A549 (cell line): ENCODE measurements around the gene DTX3. TPM values are rescaled to one million over a fixed set of nuclear protein-coding genes. Genes with fewer than 3 reads are reported as not detected.

Experiments
- ATAC-seq, 2 experiments: fragments of 200-7000 bp in 1 of 2; fragments of >200 bp in 1 of 2; cut with Nextera tagmentation in 1 of 2; cut with Tn5 transposase in 1 of 2; 3 replicates each; pipeline versions ENCODE4 v1.8.0 to v1.9.1; 2018 to 2020; ENCODE audit warnings: mild to moderate bottlenecking in 1 of 2, moderate library complexity in 1 of 2
- CTCF ChIA-PET: fragments of 300-600 bp; sonication (Branson Sonifier 250); formaldehyde crosslinking; extraction: SDS; loops from one replicate; lab custom pipeline; 2021; ENCODE audit warnings: antibody characterized with exemption, inconsistent platforms; lab: Yijun Ruan, JAX
- POLR2A ChIA-PET: fragments of 350-600 bp; formaldehyde crosslinking; extraction: SDS; loops from one replicate; lab custom pipeline; 2021; ENCODE audit warnings: antibody characterized with exemption, inconsistent platforms; lab: Yijun Ruan, JAX
- DNase-seq, 2 experiments: peaks; one replicate each; pipeline versions ENCODE4 v3.0.0 to v3.0.0-alpha.2; 2011 to 2016; ENCODE audit warnings: low read depth in 1 of 2, low spot score in 1 of 2
- FAIRE-seq: peaks from 2 replicates; lab custom pipeline; 2011; peaks lifted over from hg19 to GRCh38; lab: Jason Lieb, UNC
- H3K27ac ChIP-seq, 2 experiments: fragments of >200 bp; sonication (Bioruptor Twin); formaldehyde crosslinking; 3 replicates each; pipeline ENCODE4 v1.5.1; 2016 to 2017
- H3K4me1 ChIP-seq: fragments of >200 bp; sonication (Bioruptor Twin); formaldehyde crosslinking; 3 replicates; pipeline ENCODE4 v1.6.1; 2016
- H3K4me2 ChIP-seq: fragments of >200 bp; sonication (Bioruptor Twin); formaldehyde crosslinking; 3 replicates; pipeline ENCODE4 v1.6.1; 2016
- H3K4me3 ChIP-seq: fragments of >200 bp; sonication (Bioruptor Twin); formaldehyde crosslinking; 3 replicates; pipeline ENCODE4 v1.5.1; 2016
- H3K9me3 ChIP-seq: fragments of >200 bp; sonication (Bioruptor Twin); formaldehyde crosslinking; 3 replicates; pipeline ENCODE4 v1.6.1; 2016
- BHLHE40 ChIP-seq: IDR thresholded peaks from 2 replicates; pipeline ENCODE4 v1.6.1; 2012; ENCODE audit warnings: low read depth, low read length, inconsistent platforms
- CEBPB ChIP-seq, 2 experiments: fragments of >200 bp in 1 of 2; sonication (Bioruptor Twin) in 1 of 2; formaldehyde crosslinking in 1 of 2; IDR thresholded peaks; 2 replicates each; pipeline ENCODE4 v1.6.1; 2012 to 2016
- EP300 ChIP-seq, 2 experiments: fragments of >200 bp; sonication (Bioruptor Twin); formaldehyde crosslinking; IDR thresholded peaks; 2 replicates in 1 of 2; 3 replicates in 1 of 2; pipeline ENCODE4 v1.6.1; 2016 to 2017
- FOSB ChIP-seq: fragments of 250-450 bp; sonication (Bioruptor Pico); IDR thresholded peaks from 2 replicates; pipeline ENCODE4 v1.5.0; 2020; ENCODE audit warnings: mild to moderate bottlenecking, moderate library complexity
- JUN ChIP-seq, 2 experiments: fragments of >200 bp; sonication (Bioruptor Twin); formaldehyde crosslinking; IDR thresholded peaks; 2 replicates in 1 of 2; 3 replicates in 1 of 2; pipeline ENCODE4 v1.6.1; 2016 to 2017
- JUNB ChIP-seq: fragments of >200 bp; sonication (Bioruptor Twin); formaldehyde crosslinking; IDR thresholded peaks from 2 replicates; pipeline ENCODE4 v1.6.1; 2016
- KDM5A ChIP-seq: fragments of 200-600 bp; sonication (generic); IDR thresholded peaks from 2 replicates; pipeline ENCODE4 v1.6.1; 2016; ENCODE audit warnings: antibody characterized with exemption, mild to moderate bottlenecking
- MAX ChIP-seq: IDR thresholded peaks from 2 replicates; pipeline ENCODE4 v1.6.1; 2012
- NPAS2 ChIP-seq: fragments of 250-450 bp; sonication (Bioruptor Pico); IDR thresholded peaks from 2 replicates; pipeline ENCODE4 v1.8.0; 2022; ENCODE audit warnings: mild to moderate bottlenecking, moderate library complexity, borderline replicate concordance
- NR3C1 ChIP-seq: fragments of >200 bp; sonication (Bioruptor Twin); formaldehyde crosslinking; IDR thresholded peaks from 3 replicates; pipeline ENCODE4 v1.6.1; 2017
- PBX3 ChIP-seq: IDR thresholded peaks from 2 replicates; pipeline ENCODE4 v1.6.1; 2012
- PHF8 ChIP-seq: fragments of 200-600 bp; sonication (generic); IDR thresholded peaks from 2 replicates; pipeline ENCODE4 v1.6.1; 2016; ENCODE audit warnings: low read depth, mild to moderate bottlenecking, antibody characterized with exemption, moderate library complexity, borderline replicate concordance
- POLR2A ChIP-seq: IDR thresholded peaks from 2 replicates; pipeline ENCODE4 v1.6.1; 2012; ENCODE audit warnings: mild to moderate bottlenecking, low read length
- RAD21 ChIP-seq, 2 experiments: fragments of >200 bp in 1 of 2; sonication (Bioruptor Twin) in 1 of 2; formaldehyde crosslinking in 1 of 2; IDR thresholded peaks in 1 of 2; conservative IDR thresholded peaks in 1 of 2; 2 replicates in 1 of 2; 3 replicates in 1 of 2; pipeline ENCODE4 v1.6.1; 2012 to 2018; ENCODE audit warnings: inconsistent platforms in 1 of 2
- RCOR1 ChIP-seq: fragments of 150-350 bp; IDR thresholded peaks from 2 replicates; pipeline ENCODE4 v1.6.1; 2014; ENCODE audit warnings: antibody characterized with exemption, low read length, low read depth
- RFX5 ChIP-seq: fragments of 450-650 bp; IDR thresholded peaks from 2 replicates; pipeline ENCODE4 v1.7.1; 2014; ENCODE audit warnings: antibody characterized with exemption, mild to moderate bottlenecking, moderate library complexity
- SREBF2 ChIP-seq: fragments of 450-650 bp; IDR thresholded peaks from 2 replicates; pipeline ENCODE4 v1.6.1; 2014; ENCODE audit warnings: mild to moderate bottlenecking, moderate library complexity
- TFCP2L1 ChIP-seq: fragments of 250-450 bp; sonication (Bioruptor Pico); IDR thresholded peaks from 2 replicates; pipeline ENCODE4 v1.5.0; 2021; ENCODE audit warnings: mild to moderate bottlenecking
- TP53 ChIP-seq: fragments of 250-450 bp; sonication (Bioruptor Pico); IDR thresholded peaks from 2 replicates; pipeline ENCODE4 v1.5.0; 2021; ENCODE audit warnings: mild to moderate bottlenecking, moderate library complexity
- USF2 ChIP-seq: fragments of 450-650 bp; IDR thresholded peaks from 2 replicates; pipeline ENCODE4 v1.6.1; 2014; ENCODE audit warnings: antibody characterized with exemption
- ZNF302 ChIP-seq: fragments of 250-450 bp; sonication (Bioruptor Pico); IDR thresholded peaks from 2 replicates; pipeline ENCODE4 v1.9.0; 2021; ENCODE audit warnings: inconsistent platforms, mild to moderate bottlenecking, moderate library complexity
- ZSCAN20 ChIP-seq: fragments of 250-450 bp; sonication (Bioruptor Pico); IDR thresholded peaks from 2 replicates; pipeline ENCODE4 v1.8.0; 2022; ENCODE audit warnings: mild to moderate bottlenecking, moderate library complexity
- WGBS: methylation state at CpG from one replicate; pipeline ENCODE4 v1.1.6; 2017; ENCODE audit errors: missing lambda C conversion rate; 5-methylcytosine and 5-hydroxymethylcytosine counted together
- polyA plus RNA-seq, 4 experiments: library from polyadenylated mRNA; depleted of rRNA in 3 of 4; stranded (reverse); fragments of >200 nt; fragmentation: RNase III in 1 of 4; extraction: RNeasy Plus Mini Kit Qiagen cat#74134 plus additional on column Dnase treatment in 1 of 4; gene quantifications; 2 replicates in 3 of 4; 3 replicates in 1 of 4; pipeline ENCODE4 v1.2.3, GENCODE V29; 2011 to 2017
- TF ChIP-seq, protein P1 (sequence below): IDR thresholded peaks from 2 replicates; pipeline ENCODE4 v1.6.1; 2012; ENCODE audit warnings: low read depth, borderline replicate concordance

DTX3 gene
- polyA plus RNA-seq, 2 of the 4 experiments (the other 2 are of a cell fraction) = 21.7 to 24.7 TPM

- peak within 1 kb of the TSS; percentile 84 to 91 for H3K27ac ChIP-seq
- H3K4me1 ChIP-seq = peaks cover 12% of the 10 kb centered on the region
- H3K9me3 ChIP-seq = no peaks in the 10 kb centered on the region
- 1% methylated on average over 41 of the region's 69 CpGs for WGBS
- peak within 1 kb of the TSS; percentile 70 for H3K4me2 ChIP-seq
- peak within 1 kb of the TSS; percentile 94 for H3K4me3 ChIP-seq
- POLR2A ChIA-PET = interaction anchor here (0.8 to 1.7 kb wide), 6 partner anchors 9 to 46 kb away, joined by 3 to 9 read pairs (median 4); partner anchors contain the start of gene ARHGEF25
- DNase-seq (peak; percentile 79 to 80), ATAC-seq (peak; percentile 87 to 94), FAIRE-seq (no peak)
- TF ChIP-seq RAD21 (conservative IDR thresholded peaks at IDR 0.05 in 1 of 2, IDR thresholded peaks at IDR 0.05 in 1 of 2) (no peak), TFCP2L1 (CRISPR knock-in tag) (no peak), EP300 (IDR thresholded peaks at IDR 0.05) (no peak), POLR2A (peak; percentile 77), BHLHE40 (peak; percentile 17), MAX (peak; percentile 69), JUN (IDR thresholded peaks at IDR 0.05) (peak; percentile 26 to 73; a peak in 2 of 5 replicates), ZNF302 (CRISPR knock-in tag) (no peak), NPAS2 (CRISPR knock-in tag) (no peak), PHF8 (peak; percentile 91), PBX3 (peak; percentile 25; the same call in 1 of the 2 replicates), SREBF2 (no peak), TP53 (CRISPR knock-in tag) (no peak), RFX5 (0 out of 2 replicates have a peak, but pooled peaks have one; percentile 12), FOSB (CRISPR knock-in tag) (no peak), USF2 (peak; percentile 92), NR3C1 (no peak), CEBPB (IDR thresholded peaks at IDR 0.05) (no peak)
- TF ChIP-seq, protein P1, sequence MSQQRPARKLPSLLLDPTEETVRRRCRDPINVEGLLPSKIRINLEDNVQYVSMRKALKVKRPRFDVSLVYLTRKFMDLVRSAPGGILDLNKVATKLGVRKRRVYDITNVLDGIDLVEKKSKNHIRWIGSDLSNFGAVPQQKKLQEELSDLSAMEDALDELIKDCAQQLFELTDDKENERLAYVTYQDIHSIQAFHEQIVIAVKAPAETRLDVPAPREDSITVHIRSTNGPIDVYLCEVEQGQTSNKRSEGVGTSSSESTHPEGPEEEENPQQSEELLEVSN = no peak; the same call in 1 of the 2 replicates
- CTCF ChIA-PET = interaction anchor here (0.9 to 5.5 kb wide), 11 partner anchors 8 to 165 kb away, joined by 3 to 55 read pairs (median 5); partner anchors contain the start of gene ARHGEF25
Measured at GRCh38 chr12:57590864-57591781, 13.5 kb upstream of the DTX3 start, which contains the start of gene PIP4K2C. TSS of gene PIP4K2C (plus strand) at chr12:57591192. CDS start at chr12:57591290, 98 bp downstream.

- WGBS = 47% methylated on average over 10 of the region's 10 CpGs
- Histone ChIP-seq H3K4me2 (peak overlapping the region; percentile 70), H3K4me3 (peak overlapping the region; percentile 94), H3K27ac (peak overlapping the region; percentile 84 to 91; a peak in 5 of 6 replicates), H3K9me3 (no peaks in the 10 kb centered on the region), H3K4me1 (peaks cover 12% of the 10 kb centered on the region)
- CTCF ChIA-PET = interaction anchor here (0.5 to 5.5 kb wide), 14 partner anchors 9 to 164 kb away, joined by 3 to 55 read pairs (median 4); partner anchors contain the start of genes ARHGEF25 and B4GALNT1
- DNase-seq (no peak), ATAC-seq (no peak), FAIRE-seq (no peak)
- TF ChIP-seq RFX5 (no peak), USF2 (no peak), ZSCAN20 (CRISPR knock-in tag) (no peak), KDM5A (no peak), RCOR1 (no peak), JUNB (no peak)
- POLR2A ChIA-PET = interaction anchor here (0.8 to 1.7 kb wide), 5 partner anchors 8 to 45 kb away, joined by 3 to 9 read pairs (median 3); partner anchors contain the start of gene ARHGEF25
Measured at GRCh38 chr12:57591782-57592325, 12.8 kb upstream of the DTX3 start.
